ENCODE data around the gene SMAD7.

Gene SMAD7, protein sequence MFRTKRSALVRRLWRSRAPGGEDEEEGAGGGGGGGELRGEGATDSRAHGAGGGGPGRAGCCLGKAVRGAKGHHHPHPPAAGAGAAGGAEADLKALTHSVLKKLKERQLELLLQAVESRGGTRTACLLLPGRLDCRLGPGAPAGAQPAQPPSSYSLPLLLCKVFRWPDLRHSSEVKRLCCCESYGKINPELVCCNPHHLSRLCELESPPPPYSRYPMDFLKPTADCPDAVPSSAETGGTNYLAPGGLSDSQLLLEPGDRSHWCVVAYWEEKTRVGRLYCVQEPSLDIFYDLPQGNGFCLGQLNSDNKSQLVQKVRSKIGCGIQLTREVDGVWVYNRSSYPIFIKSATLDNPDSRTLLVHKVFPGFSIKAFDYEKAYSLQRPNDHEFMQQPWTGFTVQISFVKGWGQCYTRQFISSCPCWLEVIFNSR

DNA sequence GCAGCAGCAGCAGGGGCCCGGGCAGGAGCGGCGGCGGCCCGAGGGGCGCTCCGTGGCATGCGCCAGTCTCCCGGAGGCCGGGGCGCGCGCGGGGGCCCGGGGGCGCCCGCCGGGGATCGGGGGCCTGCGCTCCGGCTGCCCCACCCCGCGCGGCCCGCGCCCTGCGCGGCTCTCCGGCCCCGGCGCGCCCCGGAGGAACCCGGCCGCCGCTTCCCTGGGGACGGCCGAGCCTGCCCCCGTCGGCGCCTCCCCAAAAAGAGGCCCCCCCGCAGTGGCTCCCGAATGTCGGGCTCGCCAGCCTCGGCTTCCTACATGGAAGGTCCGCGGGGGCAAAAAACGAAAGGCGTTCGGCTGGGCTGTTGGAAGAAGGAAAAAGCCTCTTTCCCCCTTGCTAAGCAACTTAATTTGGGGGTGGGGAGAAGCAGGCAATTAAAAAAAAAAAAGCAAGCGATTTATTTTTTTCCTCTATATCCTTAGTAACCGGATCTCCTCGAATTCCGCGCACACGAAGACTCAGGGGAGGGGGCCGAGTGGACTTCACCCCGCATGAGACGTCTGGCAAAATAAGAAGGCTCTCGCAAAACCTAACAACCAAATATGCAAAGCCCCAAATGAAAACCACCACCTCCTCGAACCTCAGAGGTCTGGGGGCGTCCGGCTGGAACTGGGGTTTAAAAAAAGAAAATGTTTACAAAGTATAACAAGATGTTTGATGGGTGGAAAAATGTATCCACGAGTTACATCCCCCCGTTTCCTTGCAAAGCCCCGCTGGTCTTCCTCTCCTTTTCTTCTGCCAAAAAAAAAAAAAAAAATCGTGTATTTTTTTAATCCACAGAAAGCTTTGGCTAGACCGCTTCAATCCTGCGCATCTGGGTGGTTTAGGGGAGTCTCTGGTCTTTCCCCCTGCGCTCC is at the start of gene SMAD7:
Gene SMAD7 (minus strand): TSS at position 430 of the 912 bp plus-strand sequence. CDS start 541 bp downstream, outside the sequence.
- Histone ChIP-seq H3K27ac (peak within 1 kb of the TSS; percentile 94 to 98), H3K4me3 (peak within 1 kb of the TSS; percentile 90)
- peak; percentile 73 for DNase-seq (ENCODE audit: low spot score)
- TF ChIP-seq, protein P1, sequence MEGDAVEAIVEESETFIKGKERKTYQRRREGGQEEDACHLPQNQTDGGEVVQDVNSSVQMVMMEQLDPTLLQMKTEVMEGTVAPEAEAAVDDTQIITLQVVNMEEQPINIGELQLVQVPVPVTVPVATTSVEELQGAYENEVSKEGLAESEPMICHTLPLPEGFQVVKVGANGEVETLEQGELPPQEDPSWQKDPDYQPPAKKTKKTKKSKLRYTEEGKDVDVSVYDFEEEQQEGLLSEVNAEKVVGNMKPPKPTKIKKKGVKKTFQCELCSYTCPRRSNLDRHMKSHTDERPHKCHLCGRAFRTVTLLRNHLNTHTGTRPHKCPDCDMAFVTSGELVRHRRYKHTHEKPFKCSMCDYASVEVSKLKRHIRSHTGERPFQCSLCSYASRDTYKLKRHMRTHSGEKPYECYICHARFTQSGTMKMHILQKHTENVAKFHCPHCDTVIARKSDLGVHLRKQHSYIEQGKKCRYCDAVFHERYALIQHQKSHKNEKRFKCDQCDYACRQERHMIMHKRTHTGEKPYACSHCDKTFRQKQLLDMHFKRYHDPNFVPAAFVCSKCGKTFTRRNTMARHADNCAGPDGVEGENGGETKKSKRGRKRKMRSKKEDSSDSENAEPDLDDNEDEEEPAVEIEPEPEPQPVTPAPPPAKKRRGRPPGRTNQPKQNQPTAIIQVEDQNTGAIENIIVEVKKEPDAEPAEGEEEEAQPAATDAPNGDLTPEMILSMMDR (IDR thresholded peaks at IDR 0.05) = no peak

DNA sequence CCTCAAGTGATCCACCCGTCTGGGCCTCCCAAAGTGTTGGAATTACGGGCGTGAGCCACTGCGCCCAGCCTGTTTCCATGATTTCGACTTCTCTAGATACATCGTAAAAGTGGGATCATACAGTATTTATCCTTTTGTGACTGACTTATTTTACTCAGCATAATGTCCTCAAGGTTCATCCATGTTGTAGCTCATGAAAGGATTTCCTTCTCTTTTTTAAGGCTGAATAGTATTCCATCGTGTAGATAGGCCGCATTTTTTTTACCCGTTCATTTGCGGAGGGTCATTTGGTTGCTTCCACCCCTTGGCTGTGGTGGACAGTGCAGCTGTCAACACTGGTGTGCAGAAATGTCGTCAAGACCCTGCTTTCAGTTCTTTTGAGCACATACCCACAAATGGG is 48.8 kb upstream of the SMAD7 start:
- TF ChIP-seq, protein P1 (IDR thresholded peaks at IDR 0.05) = no peak
- DNase-seq (ENCODE audit: low spot score) = no peak
- no peak overlapping the region for H3K4me3 ChIP-seq
- H3K27ac ChIP-seq = no peak overlapping the region

DNA sequence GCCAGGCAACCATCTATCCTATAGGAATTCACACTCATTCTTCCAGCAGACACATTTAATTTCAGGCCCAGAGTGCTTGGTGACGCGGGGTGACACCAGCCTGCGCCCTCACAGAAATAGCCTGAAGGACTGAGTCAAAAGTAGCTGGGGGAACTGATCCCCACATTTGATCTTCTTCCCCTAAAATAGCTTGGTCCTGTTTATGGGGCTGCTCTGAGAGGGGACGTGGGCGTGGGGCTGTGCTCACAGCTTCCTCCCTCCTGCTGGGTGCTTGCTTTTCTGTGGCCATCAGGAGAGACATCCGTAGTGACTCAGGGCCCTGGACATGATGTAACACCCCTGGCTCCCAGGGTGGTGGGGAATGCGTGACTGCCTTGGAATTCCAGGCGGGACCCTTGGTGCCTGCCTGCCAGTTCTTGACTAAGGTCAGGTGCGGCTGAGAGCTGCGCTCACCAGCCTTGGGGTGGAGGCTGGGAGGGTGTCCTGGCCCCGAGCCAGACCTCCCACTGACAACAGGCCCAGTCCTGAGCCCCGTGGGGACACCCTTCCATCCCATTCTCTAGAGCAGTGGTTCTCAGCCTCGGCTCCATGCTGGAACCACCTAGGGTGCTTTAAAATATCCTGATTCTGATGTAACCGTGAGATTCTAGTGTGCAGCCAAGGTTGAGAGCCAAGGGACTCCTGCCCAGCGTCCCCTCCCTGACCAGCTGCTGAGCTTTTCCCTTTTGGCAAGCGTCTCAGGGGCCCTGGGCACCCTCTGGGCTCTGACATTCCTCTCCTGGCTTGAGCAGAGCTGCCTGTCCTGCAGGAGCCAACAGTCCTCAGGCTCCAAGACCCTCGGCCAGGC is 47.4 kb upstream of the SMAD7 start:
- DNase-seq (ENCODE audit: low spot score) = peak; percentile 96
- H3K27ac ChIP-seq = peak overlapping the region; percentile 84 to 91
- H3K4me3 ChIP-seq = peak overlapping the region; percentile 45
- TF ChIP-seq, protein P1 (IDR thresholded peaks at IDR 0.05) = no peak

DNA sequence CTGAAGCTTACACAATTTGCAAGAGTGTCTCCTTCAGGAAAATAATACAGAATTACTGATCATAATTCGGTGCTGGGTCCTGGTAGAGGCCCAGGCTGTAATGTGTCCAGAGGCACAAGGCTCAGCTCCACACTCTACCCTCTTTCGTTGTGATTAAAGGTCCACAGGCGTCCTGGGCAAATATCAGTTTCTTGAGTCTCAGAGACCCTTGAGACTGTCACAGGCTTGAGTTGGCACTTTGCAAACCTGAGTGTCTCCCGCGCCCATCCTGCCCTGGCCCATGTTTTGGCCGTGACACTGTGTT is 46.9 kb upstream of the SMAD7 start:
- TF ChIP-seq, protein P1 (IDR thresholded peaks at IDR 0.05) = no peak
- no peak for DNase-seq (ENCODE audit: low spot score)

DNA sequence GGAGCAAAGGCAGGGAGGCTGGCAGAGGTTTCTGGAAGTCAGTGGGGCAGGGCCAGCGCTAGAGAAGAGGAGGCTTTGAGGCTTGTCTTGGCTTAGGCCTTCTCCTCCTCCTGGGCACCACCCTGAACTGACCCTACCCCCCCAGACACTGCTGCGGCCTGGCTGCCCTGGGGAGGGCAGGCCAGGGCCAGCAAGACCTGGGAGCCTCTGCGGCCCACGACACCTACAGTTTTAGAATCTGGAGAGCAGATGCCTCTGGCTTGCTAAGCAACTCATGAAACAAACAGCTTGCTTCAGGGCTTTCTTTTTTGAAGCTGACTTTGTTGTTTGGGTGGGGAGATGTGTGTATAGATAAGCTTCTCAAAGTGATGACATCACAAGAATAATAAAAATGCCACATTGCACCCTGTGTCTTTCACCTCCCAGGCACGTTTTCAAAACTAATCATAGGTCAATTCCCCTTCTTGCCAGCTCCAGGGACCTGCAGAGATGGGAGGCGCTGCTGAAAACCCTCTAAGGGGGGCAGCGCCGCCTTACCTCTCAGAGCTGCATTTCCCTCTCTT is 46.2 kb upstream of the SMAD7 start:
- TF ChIP-seq, protein P1 (IDR thresholded peaks at IDR 0.05) = no peak
- no peak for DNase-seq (ENCODE audit: low spot score)
- Histone ChIP-seq H3K4me3 (no peak overlapping the region), H3K27ac (peak overlapping the region; percentile 84 to 91)

More for the DNA sequence above, 46.9 kb upstream of the SMAD7 start:
- Histone ChIP-seq H3K27ac (peak overlapping the region; percentile 84 to 91), H3K4me3 (no peak overlapping the region)

DNA sequence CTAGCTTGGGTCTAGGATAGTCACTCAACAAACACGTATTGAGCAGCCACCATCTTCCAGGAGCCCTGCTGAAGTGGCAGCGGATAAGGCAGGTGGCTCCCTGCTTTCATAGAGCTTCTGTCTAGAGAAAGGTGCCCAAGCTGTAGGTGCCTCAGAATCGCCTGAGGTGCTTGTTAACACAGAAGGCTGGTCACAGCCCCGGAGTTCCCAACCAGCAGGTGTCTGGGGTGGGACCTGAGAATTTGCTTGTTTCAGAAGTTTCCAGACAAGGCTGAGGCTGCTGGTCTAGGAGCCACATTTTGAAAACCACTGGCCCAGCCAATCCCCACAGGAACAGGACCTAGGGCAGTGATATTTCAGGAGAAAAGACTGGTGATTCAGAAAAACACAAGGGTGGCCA is 45.3 kb upstream of the SMAD7 start:
- TF ChIP-seq, protein P1 (IDR thresholded peaks at IDR 0.05) = no peak
- no peak overlapping the region for H3K4me3 ChIP-seq
- DNase-seq (ENCODE audit: low spot score) = no peak
- no peak overlapping the region for H3K27ac ChIP-seq
